SK-N-MC (cell line): Measurements from ENCODE around the gene GANC.
"Not testable (repeated sequence)": the region's sequence is repeated elsewhere in the genome, so short reads cannot be mapped to it uniquely, and the experiment has no call there.

Experiments
- DNase-seq: peaks from one replicate; pipeline ENCODE4 v3.0.0-alpha.2; 2011; ENCODE audit warnings: low read depth, low spot score
- H3K27ac ChIP-seq: fragments of 200-600 bp; sonication (generic); 2 replicates; pipeline ENCODE4 v1.5.1; 2016; ENCODE audit warnings: mixed run types
- H3K36me3 ChIP-seq: fragments of 200-600 bp; sonication (generic); 2 replicates; pipeline ENCODE4 v1.6.1; 2017; ENCODE audit warnings: antibody characterized with exemption, low read length, mixed read lengths; ENCODE audit not compliant: insufficient read depth
- H3K4me3 ChIP-seq: fragments of 200-600 bp; sonication (generic); 2 replicates; pipeline ENCODE4 v1.5.1; 2016
- H3K9ac ChIP-seq: fragments of 200-600 bp; sonication (generic); 2 replicates; pipeline ENCODE4 v1.8.0; 2017; ENCODE audit warnings: mixed run types, mixed read lengths; ENCODE audit not compliant: insufficient read length
- H3K9me3 ChIP-seq: fragments of 200-600 bp; sonication (generic); 2 replicates; pipeline ENCODE4 v1.6.1; 2017; ENCODE audit warnings: low read depth, mild to moderate bottlenecking, antibody characterized with exemption, low read length, moderate library complexity, mixed read lengths
- EZH2 ChIP-seq: fragments of 200-600 bp; sonication (generic); IDR thresholded peaks from one replicate; pipeline ENCODE4 v1.6.1; 2017; ENCODE audit warnings: antibody characterized with exemption
- FOXP2 ChIP-seq: optimal IDR thresholded peaks from 2 replicates; pipeline ENCODE3; 2011; ENCODE audit warnings: mild to moderate bottlenecking, moderate library complexity; ENCODE audit not compliant: insufficient read depth; ENCODE audit errors: extremely low read length, control extremely low read depth
- POLR2AphosphoS5 ChIP-seq: IDR thresholded peaks from 2 replicates; pipeline ENCODE4 v1.6.1; 2012; ENCODE audit warnings: mild to moderate bottlenecking, low read depth, low read length, borderline replicate concordance

The GANC gene

DNA sequence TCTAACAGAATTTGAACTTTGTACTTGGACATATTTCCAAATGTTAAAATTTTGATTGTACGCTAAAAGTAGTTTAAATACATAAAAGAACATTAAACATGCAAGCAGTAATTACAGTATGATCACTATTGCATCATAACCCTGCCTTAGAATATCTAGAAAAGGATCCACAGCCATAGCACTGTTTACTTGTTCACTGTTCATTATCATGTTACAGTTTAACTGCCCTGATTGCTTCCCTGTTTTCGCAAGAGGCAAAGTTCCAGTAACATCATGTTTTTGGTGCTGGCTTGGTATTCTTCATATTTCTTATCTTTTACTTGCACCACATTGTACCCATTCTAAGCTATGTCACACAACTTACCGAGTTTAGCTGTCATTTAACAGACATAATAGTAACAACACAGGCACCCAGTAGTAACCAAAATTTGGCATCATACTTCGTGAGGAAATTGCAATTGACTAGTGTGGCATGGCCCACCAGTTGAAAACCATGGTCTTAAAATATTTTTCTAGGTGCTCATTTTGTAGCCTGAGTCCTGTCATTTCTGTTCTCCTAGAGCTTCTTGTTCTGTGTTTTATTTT is 13.5 kb downstream of the GANC start:
- Histone ChIP-seq H3K9me3 (no peaks in the 10 kb centered on the region), H3K27ac (no peak overlapping the region), H3K4me3 (no peak overlapping the region), H3K36me3 (no peaks in the 10 kb centered on the region), H3K9ac (no peak overlapping the region)
- DNase-seq = no peak
- TF ChIP-seq FOXP2 (no peak), EZH2 (no peak), POLR2AphosphoS5 (no peak)

DNA sequence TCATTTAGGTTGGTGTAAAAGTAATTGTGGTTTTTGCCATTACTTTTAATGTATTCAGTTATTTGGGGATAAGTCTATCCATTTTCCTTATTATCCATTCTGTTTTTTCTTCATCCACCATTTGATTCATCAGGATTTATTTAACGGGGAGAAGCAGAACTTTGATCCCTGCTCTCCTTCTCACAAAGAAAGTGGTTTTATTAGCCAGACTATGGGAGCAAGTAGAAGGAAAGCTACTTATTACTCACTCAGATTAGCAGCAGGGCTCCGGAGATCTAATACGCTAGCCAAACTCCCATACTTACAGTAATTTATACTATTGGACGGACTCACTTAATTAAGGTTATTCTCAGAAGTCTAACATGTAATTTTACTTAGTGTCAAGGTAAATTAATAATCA is 14.9 kb downstream of the GANC start:
- no peak for TF ChIP-seq EZH2
- TF ChIP-seq POLR2AphosphoS5 = no peak
- TF ChIP-seq FOXP2 = no peak
- DNase-seq = no peak
- no peaks in the 10 kb centered on the region for H3K9me3 ChIP-seq
- H3K27ac ChIP-seq = no peak overlapping the region
- no peaks in the 10 kb centered on the region for H3K36me3 ChIP-seq
- no peak overlapping the region for H3K9ac ChIP-seq
- no peak overlapping the region for H3K4me3 ChIP-seq

DNA sequence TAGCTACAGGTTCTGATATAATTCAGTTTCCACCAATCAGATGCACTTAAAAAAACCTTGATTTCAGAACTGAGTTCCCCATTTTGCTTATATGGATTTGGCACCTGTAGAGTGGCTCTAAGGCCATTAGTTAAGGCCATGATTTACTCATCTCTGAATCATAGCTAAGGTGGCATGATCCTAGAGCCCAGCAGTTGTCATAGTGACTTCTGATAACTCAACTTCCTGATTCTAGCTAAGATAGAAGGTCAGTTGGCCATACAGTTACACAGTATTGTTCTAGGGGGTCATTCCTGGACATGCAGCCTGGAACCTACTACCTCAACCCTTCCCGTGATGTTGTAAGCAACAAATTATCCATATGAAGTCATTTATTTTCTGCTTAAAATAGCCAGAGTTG is 16.2 kb downstream of the GANC start:
- no peak for DNase-seq
- TF ChIP-seq EZH2 = no peak
- TF ChIP-seq POLR2AphosphoS5 = no peak
- TF ChIP-seq FOXP2 = no peak
- Histone ChIP-seq H3K4me3 (no peak overlapping the region), H3K36me3 (no peaks in the 10 kb centered on the region), H3K9me3 (no peaks in the 10 kb centered on the region), H3K9ac (no peak overlapping the region), H3K27ac (no peak overlapping the region)

DNA sequence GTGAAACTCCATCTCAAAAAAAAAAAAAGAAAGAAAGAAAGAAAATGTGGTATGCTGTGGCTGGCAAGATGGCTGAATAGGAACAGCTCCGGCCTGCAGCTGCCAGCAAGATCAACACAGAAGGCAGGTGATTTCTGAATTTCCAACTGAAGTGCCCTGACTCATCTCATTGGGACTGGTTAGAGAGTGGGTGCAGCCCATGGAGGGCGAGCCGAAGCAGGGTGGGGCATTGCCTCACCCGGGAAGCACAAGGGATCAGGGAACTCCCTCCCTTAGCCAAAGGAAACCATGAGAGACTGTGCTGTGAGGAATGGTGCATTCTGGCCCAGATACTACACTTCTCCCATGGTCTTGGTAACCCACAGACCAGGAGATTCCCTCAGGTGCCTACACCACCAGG is 28.0 kb downstream of the GANC start:
- H3K9me3 ChIP-seq, DNase-seq, H3K4me3 ChIP-seq, H3K27ac ChIP-seq, H3K9ac ChIP-seq, H3K36me3 ChIP-seq: not testable (repeated sequence)

DNA sequence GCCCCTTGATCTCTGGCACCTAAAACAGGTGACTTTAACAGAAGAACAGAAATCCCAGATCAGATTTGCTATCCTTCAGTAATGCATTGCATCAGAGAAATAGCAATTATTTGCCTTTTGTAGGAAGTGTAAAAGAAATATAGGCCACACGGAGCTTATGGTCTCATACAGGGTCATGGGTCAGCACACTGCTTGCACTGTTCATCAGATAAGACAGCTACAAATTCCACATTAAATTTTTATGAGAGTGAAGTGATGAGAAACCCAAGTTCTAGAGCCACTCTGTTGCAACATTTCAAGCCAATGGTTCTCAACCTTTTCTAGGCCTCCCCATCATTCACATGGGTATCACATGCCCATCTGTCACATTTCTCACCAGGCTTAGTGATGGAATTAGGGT is 33.7 kb downstream of the GANC start:
- Histone ChIP-seq H3K27ac (no peak overlapping the region), H3K4me3 (no peak overlapping the region), H3K9ac (no peak overlapping the region), H3K9me3 (no peaks in the 10 kb centered on the region), H3K36me3 (no peaks in the 10 kb centered on the region)
- TF ChIP-seq EZH2 = no peak
- no peak for TF ChIP-seq FOXP2
- TF ChIP-seq POLR2AphosphoS5 = no peak
- DNase-seq = no peak

DNA sequence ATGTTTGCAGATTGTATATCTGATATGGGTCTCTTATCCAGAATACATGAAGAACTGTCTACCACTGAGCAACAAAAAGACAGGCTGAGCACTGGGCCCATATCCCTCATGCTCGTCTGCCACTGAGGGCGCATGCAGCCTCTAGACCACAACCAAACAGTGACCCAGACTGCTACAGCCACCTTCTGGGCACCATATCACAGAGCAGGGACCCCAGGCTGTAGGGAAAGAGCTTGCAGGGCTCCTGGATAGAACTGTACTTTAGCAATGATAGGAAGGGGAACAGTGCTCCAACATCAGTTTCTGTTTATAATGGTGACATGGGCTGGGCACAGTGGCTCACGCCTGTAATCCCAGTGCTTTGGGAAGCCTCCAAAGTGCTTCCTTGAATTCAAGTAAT is 40.5 kb downstream of the GANC start:
- H3K27ac ChIP-seq = no peak overlapping the region
- H3K9ac ChIP-seq = no peak overlapping the region
- DNase-seq = no peak
- TF ChIP-seq EZH2 (no peak), POLR2AphosphoS5 (no peak), FOXP2 (no peak)
- H3K4me3 ChIP-seq = no peak overlapping the region
- H3K36me3 ChIP-seq = no peaks in the 10 kb centered on the region
- H3K9me3 ChIP-seq = no peaks in the 10 kb centered on the region

DNA sequence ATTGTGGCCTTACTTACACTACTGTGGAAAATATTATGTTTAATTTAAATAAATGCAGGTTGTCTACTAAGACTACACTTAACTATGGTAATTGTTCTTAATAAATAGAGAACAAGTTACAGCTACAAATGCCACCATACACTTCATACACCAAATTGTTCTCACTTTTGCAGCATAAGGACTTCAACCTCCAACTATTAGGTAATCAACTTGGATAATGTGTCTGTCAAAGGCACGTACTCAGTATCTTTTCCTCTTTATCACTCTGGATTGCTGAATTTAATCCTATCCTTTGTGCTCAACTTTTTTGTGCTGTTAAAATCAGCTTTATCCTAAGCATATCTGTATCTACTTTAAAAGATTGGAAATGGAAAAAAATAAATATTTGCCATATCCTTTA is 41.8 kb downstream of the GANC start:
- no peak overlapping the region for H3K9ac ChIP-seq
- no peak for TF ChIP-seq EZH2
- TF ChIP-seq POLR2AphosphoS5 = no peak
- no peak for TF ChIP-seq FOXP2
- DNase-seq = no peak
- H3K9me3 ChIP-seq = no peaks in the 10 kb centered on the region
- no peak overlapping the region for H3K27ac ChIP-seq
- no peaks in the 10 kb centered on the region for H3K36me3 ChIP-seq
- no peak overlapping the region for H3K4me3 ChIP-seq

DNA sequence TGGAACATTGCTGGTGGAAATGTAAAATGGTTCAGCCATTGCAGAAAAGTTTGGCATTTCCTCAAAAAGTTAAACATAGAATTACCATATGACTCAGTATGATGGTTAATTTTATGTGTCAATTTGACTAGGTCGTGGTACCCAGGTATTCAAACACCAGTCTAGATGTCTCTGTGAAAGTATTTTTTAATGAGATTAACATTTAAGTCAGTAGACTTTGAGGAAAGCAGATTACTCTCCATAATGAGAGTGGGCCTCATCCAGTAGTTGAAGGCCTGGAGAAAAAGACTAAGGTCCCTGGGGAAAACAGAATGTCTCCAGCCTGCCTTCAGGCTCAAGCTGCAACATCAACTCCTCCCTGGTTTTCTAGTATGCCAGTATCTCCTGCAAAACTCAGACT is 42.5 kb downstream of the GANC start:
- Histone ChIP-seq H3K4me3 (no peak overlapping the region), H3K27ac (no peak overlapping the region), H3K36me3 (no peaks in the 10 kb centered on the region), H3K9ac (no peak overlapping the region), H3K9me3 (no peaks in the 10 kb centered on the region)
- DNase-seq = no peak
- TF ChIP-seq FOXP2 (no peak), EZH2 (no peak), POLR2AphosphoS5 (no peak)

DNA sequence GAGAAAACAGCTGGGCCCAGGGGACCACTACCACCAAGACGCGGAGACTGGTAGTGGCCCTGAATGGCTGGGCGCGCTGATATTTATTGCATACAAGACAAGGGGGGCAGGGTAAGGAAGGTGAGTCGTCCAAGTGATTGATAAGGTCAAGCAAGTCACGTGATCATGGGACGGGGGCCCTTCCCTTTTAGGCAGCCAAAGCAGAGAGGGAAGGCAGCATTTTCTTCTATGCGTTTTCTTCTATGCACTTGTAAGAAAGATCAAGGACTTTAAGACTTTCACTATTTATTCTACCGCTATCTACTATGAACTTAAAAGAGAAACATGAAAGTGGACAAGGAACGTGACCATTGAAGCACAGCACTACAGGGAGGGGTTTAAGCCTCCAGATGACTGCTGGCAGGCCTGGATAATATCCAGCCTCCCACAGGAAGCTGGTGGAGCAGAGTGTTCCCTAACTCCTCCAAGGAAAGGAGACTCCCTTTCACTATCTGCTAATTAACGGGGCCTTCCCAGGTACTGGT is 43.3 kb downstream of the GANC start:
- H3K9ac ChIP-seq, H3K9me3 ChIP-seq, DNase-seq, H3K27ac ChIP-seq, H3K36me3 ChIP-seq, H3K4me3 ChIP-seq: not testable (repeated sequence)
